GM19025 (cell line): ENCODE measurements around the gene RFX1.

Experiments used
- ATAC-seq: cut with Tn5 transposase; IDR thresholded peaks from one replicate; pipeline ENCODE4 v1.9.1; 2021; ENCODE audit warnings: mild to moderate bottlenecking, low read depth, moderate library complexity; ENCODE audit not compliant: unreplicated experiment

RFX1 gene

GRCh38 chr19:13962699-13963602 lies 43.2 kb downstream of the RFX1 start:
- no peak for ATAC-seq

- ATAC-seq = no peak
Measured at GRCh38 chr19:13961826-13962698, 44.1 kb downstream of the RFX1 start.

DNA sequence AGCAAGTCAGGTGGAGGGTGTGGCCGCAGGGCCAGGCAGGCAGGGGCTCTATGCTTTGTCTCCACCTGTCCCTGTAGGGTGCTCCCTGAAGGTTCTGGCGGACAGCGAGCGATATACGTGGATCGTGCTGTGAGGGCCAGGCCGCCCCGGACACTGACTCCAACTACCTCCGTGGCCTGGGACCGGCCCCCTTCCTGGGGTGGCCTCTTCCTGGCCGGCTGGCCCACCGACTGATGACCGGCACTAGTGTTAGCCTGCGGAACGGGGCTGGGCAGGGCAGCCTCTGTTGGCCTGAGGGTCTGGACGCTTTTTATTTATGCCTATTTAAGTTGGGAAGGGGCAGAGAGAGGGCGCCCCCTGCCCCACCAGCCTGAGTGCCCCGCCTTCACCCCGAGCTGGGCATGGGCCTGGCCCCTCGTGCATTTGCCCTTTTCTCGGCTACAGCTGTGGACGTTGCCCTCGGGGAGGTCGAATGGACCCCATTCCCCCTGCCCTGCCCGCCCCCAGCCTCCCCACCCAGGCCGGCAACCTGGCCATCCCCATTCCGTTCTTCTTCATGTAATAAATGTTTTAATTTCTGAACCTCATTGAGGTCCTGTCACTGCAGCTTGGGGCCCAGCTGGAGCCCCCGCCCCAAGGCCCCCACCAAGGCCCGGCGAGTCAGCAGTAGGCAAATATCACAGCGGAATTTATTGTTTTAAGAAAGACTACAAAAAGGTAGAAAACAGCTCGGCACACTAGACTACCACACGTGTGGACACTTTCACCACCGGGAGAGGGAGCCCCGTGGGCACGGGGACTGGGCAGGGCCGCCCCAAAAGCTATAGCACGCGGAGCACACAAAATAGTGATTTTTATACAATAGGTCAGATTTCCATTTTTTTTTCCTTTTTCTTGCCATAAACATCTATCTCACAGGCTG lies 45.0 kb downstream of the RFX1 start:
- ATAC-seq = no peak

- no peak for ATAC-seq
Measured at GRCh38 chr19:13959962-13960862, 45.9 kb downstream of the RFX1 start.

DNA sequence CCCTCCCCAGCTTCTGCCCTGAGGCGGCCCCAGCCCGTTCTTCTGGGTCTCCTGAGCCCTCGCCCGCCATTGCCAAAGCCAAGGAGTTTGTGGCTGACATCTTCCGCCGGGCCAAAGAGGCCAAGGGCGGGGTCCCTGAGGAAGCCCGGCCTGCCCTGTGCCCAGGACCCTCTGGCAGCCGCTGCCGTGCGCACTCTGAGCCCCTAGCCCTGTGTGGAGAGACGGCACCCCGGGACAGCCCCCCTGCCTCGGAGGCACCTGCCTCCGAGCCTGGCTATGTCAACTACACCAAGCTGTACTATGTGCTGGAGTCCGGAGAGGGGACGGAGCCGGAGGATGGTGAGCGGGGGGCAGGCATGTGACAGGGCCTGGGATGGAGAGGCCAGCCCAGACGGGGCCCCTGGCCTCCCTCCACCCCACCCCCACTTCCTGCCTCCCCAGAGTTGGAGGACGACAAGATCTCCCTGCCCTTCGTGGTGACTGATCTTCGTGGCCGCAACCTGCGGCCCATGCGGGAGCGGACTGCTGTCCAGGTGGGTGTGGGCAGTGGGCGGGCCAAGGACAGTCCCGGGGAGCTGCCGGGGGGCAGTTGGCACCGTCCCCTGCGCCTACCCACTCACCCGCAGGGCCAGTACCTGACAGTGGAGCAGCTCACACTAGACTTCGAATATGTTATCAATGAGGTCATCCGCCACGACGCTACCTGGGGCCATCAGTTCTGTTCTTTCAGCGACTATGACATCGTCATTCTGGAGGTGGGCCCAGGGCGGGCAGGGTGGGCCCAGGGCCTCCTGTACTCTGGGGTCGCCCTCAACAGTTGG lies 46.8 kb downstream of the RFX1 start:
- ATAC-seq = no peak

DNA sequence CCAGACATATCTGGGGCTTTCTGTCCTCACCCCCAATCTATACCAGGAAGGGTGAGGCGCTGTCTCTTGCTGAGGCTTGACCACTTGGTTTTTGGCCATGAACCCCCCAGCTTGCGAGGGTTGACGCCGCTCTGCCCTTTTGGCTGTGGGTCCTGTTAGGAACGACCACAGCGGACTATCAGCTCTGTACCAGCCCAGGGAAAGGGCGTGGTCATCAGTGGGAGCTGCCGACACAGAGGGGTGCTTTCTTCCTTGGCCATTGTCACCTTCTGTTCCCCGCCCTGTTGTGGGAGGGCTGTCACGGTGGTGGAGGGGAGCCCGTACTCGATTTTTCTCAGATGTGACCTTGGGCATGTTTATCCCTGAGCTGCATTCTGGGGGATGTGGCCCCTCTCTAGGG lies 48.1 kb downstream of the RFX1 start:
- ATAC-seq = no peak

DNA sequence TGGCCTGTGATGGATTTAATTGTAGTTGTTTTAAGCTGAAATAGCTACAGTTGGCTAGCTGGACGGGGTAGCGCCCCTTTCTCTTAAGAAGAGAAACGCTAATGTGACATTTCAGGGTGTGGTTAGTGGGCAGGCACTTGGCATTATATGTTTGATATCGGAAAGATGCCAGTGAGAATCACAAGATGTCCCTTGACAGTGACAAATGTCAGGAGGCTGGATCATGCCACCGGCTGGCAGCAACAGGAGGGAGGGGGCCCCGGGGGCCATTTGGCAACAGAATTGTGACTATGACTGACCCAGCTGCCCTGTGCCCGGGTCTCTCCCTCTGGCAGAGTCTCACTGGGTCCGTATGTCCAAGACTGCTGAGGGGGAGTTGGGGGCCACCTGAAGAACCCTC lies 49.1 kb downstream of the RFX1 start:
- no peak for ATAC-seq

DNA sequence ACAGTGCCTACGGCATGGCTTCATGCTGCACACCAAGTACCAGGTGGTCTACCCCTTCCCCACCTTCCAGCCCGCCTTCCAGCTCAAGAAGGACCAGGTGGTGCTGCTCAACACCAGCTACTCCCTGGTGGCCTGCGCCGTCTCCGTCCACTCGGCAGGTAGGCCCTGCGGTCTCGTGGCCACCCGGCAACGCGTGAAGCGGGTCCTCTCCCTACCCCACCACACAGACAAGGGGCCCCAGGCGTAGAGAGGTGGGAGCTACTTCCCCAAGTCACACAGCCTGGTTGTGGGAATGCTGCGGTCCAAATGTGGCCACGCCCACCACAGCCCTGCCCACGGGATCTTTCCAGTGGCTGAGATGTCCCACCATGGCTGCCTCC lies 49.8 kb downstream of the RFX1 start:
- no peak for ATAC-seq

- no peak for ATAC-seq
Measured at GRCh38 chr19:13955662-13956364, 50.3 kb downstream of the RFX1 start.

GRCh38 chr19:13954185-13954584 lies 51.9 kb downstream of the RFX1 start:
- no peak for ATAC-seq

- ATAC-seq = no peak
Measured at GRCh38 chr19:13952931-13953531, 53.1 kb downstream of the RFX1 start.

GRCh38 chr19:13952154-13952930 lies 53.8 kb downstream of the RFX1 start, which contains the start of gene DCAF15:
Gene DCAF15, plus strand, starts transcription at chr19:13952509. Its CDS starts 4 bp downstream, at chr19:13952513.
- ATAC-seq = peak; percentile 95

DNA sequence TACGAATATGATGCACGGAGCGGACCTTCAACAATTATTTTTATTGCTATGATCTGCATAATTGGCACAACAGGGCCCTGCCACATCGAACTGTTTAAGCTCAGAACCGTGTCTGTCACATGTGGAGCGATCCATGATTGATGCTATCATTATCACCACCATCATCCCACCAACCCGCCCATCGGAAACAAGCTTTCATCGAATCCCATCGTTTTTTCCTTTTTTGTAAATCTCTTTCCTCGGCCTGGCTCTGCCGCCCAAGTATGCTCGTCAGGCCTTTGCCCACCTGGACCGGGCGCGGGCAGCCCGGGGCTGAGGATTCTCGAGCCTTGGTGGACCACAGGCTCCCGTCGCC lies 54.3 kb downstream of the RFX1 start:
- ATAC-seq = no peak

- ATAC-seq = no peak
Measured at GRCh38 chr19:13951043-13951442, 55.1 kb downstream of the RFX1 start.

DNA sequence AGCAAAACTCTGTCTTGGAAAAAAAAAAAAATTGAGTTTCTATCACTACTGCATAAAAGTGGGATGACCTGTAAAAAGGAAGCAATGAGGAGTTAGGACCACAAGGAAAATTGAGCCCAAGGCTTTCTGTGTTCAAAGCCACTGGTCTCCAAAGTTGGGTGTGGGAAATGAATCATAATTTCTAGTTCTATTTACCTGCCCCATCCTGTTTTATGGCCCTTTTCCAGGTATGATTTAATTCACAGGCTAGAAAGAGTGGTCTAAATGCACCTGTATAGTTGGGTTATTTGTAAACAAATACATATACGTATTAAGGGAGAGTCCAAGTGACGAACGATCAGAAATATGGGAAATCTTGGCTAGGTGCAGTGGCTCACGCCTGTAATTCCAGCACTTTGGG lies 59.7 kb downstream of the RFX1 start:
- ATAC-seq = no peak

DNA sequence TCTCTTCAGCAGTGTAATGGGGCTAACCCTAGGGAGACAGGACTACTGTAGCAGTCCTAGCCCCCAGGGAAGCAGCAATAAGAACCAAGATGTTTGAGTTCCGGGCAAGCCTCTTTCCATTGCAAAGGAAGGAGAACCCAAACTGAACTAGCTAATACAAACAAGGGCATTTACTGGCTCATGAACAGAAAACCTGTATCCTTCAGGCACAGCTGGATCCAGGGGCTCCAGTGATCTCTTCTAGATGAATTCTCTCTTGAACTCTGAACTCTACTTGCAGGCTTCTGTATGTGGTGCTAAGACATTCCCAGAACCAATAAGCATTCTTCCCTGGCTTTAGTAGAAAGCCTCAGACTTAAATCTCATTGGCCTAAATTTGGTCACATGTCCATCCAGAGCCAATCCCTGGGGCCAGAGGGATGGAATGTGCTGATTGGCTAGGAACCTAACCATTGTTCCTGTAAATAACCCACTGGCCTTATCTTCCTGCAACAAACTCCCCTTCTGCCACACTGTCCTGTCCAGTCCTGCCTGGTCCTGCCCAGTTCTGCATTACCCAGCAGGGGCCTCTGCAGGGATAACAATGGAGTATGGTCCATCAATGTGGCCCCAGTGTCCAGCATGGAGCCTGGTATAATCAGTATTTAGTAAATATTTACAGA lies 64.0 kb downstream of the RFX1 start:
- no peak for ATAC-seq
